Panc1 (cell line): ENCODE results near the gene PTPRK.

Source experiments
- POLR2AphosphoS5 ChIP-seq: IDR thresholded peaks from 2 replicates; pipeline ENCODE4 v1.6.1; 2012; ENCODE audit warnings: mild to moderate bottlenecking, low read depth, low read length, moderate library complexity
- TCF7L2 ChIP-seq: IDR thresholded peaks from 2 replicates; pipeline ENCODE4 v1.6.1; 2011; ENCODE audit warnings: mild to moderate bottlenecking, low read depth, low read length, inconsistent platforms
- TF ChIP-seq, protein P1 (sequence below): fragments of 450-650 bp; IDR thresholded peaks from 2 replicates; pipeline ENCODE4 v1.5.1; 2017; ENCODE audit warnings: mild to moderate bottlenecking
- TF ChIP-seq, protein P2 (sequence below), 2 experiments: IDR thresholded peaks; 2 replicates each; pipeline ENCODE4 v1.6.1; 2011 to 2012; ENCODE audit warnings: low read depth in 2 of 2, control low read depth in 1 of 2, low read length in 1 of 2, mild to moderate bottlenecking in 1 of 2, moderate library complexity in 1 of 2; ENCODE audit not compliant: insufficient read depth in 1 of 2

DNA sequence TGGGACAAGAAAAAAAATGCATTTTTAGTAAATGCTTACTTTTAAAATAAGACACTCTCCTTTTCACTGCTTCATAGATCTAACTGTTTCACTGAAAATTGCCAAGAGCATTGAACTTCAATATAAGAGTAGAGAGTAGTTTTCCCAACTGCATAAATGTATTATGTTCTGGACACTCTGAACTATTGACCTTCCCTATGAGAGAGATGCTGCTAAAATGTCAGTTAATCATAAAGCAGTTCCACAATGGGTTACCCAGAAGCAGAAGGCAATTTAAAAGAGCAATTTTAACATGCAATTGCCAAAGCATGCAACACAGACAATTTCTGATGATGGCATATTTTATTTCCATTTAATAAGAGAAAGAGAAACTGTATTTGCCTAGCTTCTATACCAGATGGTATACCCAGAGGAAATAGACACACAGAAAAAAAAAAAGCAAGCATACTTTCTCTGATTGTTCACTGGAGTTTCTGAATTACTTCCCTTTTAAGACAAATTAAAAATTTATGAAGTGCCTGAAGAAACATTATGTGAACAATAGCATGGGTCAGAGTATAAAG is 340.4 kb downstream of the PTPRK start:
- TF ChIP-seq, protein P1, sequence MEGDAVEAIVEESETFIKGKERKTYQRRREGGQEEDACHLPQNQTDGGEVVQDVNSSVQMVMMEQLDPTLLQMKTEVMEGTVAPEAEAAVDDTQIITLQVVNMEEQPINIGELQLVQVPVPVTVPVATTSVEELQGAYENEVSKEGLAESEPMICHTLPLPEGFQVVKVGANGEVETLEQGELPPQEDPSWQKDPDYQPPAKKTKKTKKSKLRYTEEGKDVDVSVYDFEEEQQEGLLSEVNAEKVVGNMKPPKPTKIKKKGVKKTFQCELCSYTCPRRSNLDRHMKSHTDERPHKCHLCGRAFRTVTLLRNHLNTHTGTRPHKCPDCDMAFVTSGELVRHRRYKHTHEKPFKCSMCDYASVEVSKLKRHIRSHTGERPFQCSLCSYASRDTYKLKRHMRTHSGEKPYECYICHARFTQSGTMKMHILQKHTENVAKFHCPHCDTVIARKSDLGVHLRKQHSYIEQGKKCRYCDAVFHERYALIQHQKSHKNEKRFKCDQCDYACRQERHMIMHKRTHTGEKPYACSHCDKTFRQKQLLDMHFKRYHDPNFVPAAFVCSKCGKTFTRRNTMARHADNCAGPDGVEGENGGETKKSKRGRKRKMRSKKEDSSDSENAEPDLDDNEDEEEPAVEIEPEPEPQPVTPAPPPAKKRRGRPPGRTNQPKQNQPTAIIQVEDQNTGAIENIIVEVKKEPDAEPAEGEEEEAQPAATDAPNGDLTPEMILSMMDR: no peak
- TF ChIP-seq TCF7L2: no peak
- TF ChIP-seq, protein P2, sequence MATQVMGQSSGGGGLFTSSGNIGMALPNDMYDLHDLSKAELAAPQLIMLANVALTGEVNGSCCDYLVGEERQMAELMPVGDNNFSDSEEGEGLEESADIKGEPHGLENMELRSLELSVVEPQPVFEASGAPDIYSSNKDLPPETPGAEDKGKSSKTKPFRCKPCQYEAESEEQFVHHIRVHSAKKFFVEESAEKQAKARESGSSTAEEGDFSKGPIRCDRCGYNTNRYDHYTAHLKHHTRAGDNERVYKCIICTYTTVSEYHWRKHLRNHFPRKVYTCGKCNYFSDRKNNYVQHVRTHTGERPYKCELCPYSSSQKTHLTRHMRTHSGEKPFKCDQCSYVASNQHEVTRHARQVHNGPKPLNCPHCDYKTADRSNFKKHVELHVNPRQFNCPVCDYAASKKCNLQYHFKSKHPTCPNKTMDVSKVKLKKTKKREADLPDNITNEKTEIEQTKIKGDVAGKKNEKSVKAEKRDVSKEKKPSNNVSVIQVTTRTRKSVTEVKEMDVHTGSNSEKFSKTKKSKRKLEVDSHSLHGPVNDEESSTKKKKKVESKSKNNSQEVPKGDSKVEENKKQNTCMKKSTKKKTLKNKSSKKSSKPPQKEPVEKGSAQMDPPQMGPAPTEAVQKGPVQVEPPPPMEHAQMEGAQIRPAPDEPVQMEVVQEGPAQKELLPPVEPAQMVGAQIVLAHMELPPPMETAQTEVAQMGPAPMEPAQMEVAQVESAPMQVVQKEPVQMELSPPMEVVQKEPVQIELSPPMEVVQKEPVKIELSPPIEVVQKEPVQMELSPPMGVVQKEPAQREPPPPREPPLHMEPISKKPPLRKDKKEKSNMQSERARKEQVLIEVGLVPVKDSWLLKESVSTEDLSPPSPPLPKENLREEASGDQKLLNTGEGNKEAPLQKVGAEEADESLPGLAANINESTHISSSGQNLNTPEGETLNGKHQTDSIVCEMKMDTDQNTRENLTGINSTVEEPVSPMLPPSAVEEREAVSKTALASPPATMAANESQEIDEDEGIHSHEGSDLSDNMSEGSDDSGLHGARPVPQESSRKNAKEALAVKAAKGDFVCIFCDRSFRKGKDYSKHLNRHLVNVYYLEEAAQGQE (IDR thresholded peaks at IDR 0.05; ENCODE audit: insufficient read depth in 1 of 2, low read depth in 2 of 2, low read length in 1 of 2): no peak
- TF ChIP-seq POLR2AphosphoS5: no peak
